Activated naive CD8-positive, alpha-beta T cell treated with anti-CD3 and anti-CD28 coated beads, Interleukin-2, amount 50 U/mL, for 24 hours (primary cell): ENCODE results near the gene FYN.

ENCODE experiments used
- ATAC-seq: fragments of 150-1000 bp; cut with Tn5 transposase; one replicate; pipeline ENCODE4 v1.10.0; 2021
- DNase-seq: peaks from one replicate; pipeline ENCODE4 v3.0.0; 2021
- H3K27ac Mint-ChIP-seq: one replicate; pipeline ENCODE4 v1.8.0; 2021; ENCODE audit warnings: mild to moderate bottlenecking, mixed read lengths
- H3K27me3 Mint-ChIP-seq: one replicate; pipeline ENCODE4 v1.8.0; 2021; ENCODE audit warnings: mixed read lengths
- H3K36me3 Mint-ChIP-seq: one replicate; pipeline ENCODE4 v1.8.0; 2021; ENCODE audit warnings: low read depth, mixed read lengths
- H3K4me1 Mint-ChIP-seq: one replicate; pipeline ENCODE4 v1.8.0; 2021; ENCODE audit warnings: mixed read lengths
- H3K4me3 Mint-ChIP-seq: one replicate; pipeline ENCODE4 v1.8.0; 2021; ENCODE audit warnings: mild to moderate bottlenecking, moderate library complexity, mixed read lengths
- H3K9me3 Mint-ChIP-seq: one replicate; pipeline ENCODE4 v1.8.0; 2021; ENCODE audit warnings: mixed read lengths

Gene FYN

DNA sequence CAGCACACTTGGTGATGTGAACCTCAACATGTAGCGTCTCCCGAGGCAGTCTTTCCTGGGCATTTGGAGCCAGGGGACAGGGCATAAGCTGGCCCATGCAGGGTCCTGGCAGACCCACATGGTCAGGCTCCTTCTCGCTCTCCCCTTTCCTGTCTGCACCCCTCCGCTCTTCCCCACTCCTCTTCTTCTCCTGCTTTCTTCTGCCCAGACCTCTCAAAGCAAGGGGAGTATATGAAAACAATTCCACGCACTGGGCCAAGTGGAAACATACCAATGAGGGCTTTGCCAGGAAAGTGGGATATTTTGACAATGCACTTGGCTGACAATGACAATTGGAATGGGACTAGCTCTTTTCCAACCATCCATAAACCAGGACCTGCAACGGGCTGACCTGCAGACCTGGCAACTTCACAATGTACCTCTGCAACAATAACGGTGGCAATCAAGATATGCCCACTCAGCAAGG is 208.7 kb downstream of the FYN start:
- Mint-ChIP-seq H3K9me3 (no peaks in the 10 kb centered on the region), H3K27me3 (no peaks in the 10 kb centered on the region), H3K4me3 (no peak overlapping the region), H3K27ac (peak overlapping the region; percentile 58), H3K4me1 (peaks cover 2% of the 10 kb centered on the region), H3K36me3 (peaks cover 69% of the 10 kb centered on the region)
- ATAC-seq: no peak
- DNase-seq: no peak

DNA sequence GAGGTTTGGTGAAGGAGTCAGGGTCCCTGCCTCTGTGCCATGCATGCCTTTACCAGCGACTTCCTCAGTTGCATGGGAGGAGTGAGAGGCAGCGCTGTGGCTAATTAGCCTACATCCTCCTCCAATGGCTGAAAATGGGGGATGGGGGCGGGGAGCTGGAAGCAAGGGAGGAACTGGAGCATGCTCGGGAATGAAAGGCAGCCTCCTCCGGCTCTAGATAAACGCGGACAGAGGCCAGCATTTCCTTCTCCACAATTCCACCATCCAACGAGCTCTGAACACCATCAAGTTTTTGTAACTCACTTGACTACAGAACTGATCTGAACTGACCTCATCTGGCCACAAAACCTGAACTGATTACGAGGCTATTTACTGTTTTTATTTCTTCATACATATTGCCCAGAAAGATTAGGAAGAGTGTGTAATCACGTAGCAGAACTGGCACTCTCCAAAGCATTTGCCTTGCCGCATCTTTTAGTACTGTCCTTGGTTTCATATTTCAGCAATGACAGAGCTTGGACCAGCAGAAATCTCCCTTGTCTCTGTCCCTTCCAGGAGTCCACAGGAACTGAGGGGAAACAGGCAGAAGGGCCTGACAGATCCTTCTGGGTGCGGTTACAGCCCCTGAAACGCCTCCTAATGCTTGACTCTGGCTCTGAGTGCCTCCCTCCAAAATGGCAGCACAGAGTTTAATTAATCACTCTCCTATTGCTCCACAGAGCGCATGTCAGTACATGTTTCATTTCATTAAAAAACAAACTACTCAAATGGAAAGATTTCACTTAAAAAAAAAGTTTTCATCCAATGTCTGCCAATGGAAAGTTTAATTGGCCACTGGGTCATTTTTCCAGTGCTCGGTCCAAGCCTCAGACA is 209.3 kb downstream of the FYN start:
- Mint-ChIP-seq H3K4me1 (peaks cover 2% of the 10 kb centered on the region), H3K36me3 (peaks cover 64% of the 10 kb centered on the region), H3K9me3 (no peaks in the 10 kb centered on the region), H3K4me3 (no peak overlapping the region), H3K27ac (peak overlapping the region; percentile 58), H3K27me3 (no peaks in the 10 kb centered on the region)
- ATAC-seq (no peak), DNase-seq (no peak)

DNA sequence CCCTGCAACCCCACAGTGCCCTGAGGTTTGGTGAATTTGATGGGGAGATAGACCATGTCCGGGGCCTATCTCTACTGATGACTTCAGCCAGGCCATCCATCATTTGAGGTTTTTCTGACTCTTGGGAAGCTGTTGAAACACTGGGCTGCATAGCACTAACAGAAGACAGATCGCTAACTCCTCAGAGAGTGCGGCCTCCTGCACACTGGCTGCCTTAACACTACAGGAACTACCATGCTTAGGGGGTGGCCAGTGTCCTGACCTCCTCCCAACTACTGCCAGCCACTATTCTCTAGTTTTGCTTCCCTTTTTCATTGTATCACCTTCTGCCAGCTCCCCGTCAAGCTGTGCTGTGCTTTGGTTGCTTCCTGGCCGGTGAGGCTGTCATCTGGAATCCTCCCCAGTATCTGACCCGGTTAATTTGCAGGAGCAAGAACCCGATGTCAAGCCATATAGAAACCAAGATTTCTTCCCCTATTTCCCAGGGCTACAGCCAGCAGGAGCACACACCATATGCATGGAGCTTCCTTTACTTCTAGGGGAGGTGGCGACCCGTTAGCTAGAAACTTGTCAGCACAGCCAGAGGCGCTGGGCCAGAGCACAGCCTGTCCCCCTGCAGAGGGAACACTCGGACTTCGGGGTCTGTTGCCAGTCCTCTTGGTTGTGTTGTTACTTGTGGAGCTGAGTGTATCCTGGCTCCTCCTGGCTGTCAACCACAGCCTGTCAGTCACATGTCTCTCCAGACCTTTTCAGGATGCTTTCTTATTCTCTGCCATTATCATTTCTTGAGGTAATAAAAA is 210.3 kb downstream of the FYN start:
- no peaks in the 10 kb centered on the region for H3K27me3 Mint-ChIP-seq
- DNase-seq: no peak
- peaks cover 2% of the 10 kb centered on the region for H3K4me1 Mint-ChIP-seq
- peak overlapping the region; percentile 61 for H3K27ac Mint-ChIP-seq
- no peaks in the 10 kb centered on the region for H3K9me3 Mint-ChIP-seq
- H3K4me3 Mint-ChIP-seq: no peak overlapping the region
- peaks cover 55% of the 10 kb centered on the region for H3K36me3 Mint-ChIP-seq
- peak; percentile 53 for ATAC-seq

DNA sequence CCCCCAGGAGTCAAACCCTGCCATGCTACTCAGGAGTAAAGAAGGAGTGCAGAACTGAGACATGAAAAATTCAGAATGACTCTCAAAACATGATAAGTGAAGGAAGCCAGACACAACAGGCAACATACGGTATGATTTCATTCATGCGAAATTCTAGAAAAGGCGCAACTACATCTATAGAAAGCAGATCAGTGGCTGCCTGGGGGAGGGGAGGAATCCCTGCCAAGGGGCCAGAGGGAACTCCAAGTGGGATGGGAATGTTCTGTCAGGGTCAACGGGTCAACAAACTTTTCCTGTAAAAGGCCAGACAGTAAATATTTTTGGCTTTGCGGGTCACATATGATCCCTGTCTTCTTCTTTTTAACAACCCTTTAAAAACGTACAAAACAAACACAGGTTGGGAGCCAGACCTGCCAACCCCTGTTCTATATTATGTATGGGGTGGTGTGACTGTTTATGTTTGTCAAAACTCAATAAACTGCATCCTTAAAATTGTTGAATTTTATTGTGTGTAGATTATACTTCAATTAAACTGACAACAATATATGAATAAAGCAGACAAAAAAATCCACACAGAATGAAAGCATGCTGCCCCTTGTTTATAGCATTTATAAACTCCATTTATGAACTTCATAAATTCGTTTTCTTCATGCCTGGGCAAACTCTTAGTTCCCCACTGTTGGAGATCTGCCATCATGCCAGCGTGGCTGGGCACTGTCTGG is 211.0 kb downstream of the FYN start:
- Mint-ChIP-seq H3K36me3 (peaks cover 52% of the 10 kb centered on the region), H3K4me3 (no peak overlapping the region), H3K27ac (peak overlapping the region; percentile 61), H3K9me3 (no peaks in the 10 kb centered on the region), H3K27me3 (no peaks in the 10 kb centered on the region), H3K4me1 (peaks cover 2% of the 10 kb centered on the region)
- DNase-seq (no peak), ATAC-seq (no peak)

DNA sequence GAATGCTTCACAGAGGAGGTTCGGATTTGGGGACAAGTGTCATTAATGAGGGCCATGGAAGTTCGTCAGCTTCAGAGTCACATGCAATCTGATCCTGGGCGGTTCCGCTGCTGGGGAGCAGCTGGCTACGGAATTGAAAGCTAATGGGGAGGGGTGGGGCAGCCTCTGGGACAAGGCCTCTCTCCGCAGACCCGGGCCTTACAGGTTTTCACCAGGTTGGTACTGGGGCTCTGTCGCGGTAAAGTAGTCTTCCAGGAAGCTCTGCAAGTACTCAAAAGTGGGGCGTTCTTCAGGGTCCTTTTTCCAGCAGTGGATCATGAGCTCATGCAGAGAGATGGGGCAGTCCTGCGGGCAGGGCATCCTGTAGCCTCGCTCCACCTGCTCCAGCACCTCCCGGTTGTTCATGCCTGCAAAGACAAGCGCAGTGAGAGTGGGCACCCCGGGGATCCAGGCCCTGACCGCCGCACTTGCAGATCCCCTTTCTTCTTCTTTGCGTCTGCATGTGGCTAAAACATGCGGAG is 211.7 kb downstream of the FYN start:
- peaks cover 2% of the 10 kb centered on the region for H3K4me1 Mint-ChIP-seq
- DNase-seq: no peak
- H3K27me3 Mint-ChIP-seq: no peaks in the 10 kb centered on the region
- H3K9me3 Mint-ChIP-seq: no peaks in the 10 kb centered on the region
- peak overlapping the region; percentile 11 for H3K27ac Mint-ChIP-seq
- no peak overlapping the region for H3K4me3 Mint-ChIP-seq
- ATAC-seq: no peak
- H3K36me3 Mint-ChIP-seq: peaks cover 47% of the 10 kb centered on the region

DNA sequence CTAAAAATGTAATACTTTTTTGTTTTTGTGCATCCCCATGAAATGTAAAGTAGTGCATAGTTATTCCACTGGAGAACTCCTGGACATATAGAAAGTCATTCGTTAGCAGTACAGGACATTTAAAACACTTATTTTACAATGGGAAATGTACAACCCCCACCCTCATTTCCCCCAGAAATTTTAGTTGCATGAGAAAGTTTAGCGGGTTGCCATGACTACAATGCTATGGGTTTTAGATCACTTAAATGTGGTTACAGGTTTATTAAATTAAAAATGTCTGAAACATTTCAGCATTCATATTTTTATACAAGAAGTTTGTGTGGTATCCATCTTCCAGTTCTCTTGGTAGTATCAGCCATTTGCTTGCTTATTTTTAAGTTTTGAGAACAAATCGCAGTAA is 212.7 kb downstream of the FYN start:
- ATAC-seq (no peak), DNase-seq (no peak)
- no peaks in the 10 kb centered on the region for H3K9me3 Mint-ChIP-seq
- H3K27me3 Mint-ChIP-seq: no peaks in the 10 kb centered on the region
- no peak overlapping the region for H3K27ac Mint-ChIP-seq
- H3K4me3 Mint-ChIP-seq: no peak overlapping the region
- peaks cover 2% of the 10 kb centered on the region for H3K4me1 Mint-ChIP-seq
- H3K36me3 Mint-ChIP-seq: peaks cover 47% of the 10 kb centered on the region

DNA sequence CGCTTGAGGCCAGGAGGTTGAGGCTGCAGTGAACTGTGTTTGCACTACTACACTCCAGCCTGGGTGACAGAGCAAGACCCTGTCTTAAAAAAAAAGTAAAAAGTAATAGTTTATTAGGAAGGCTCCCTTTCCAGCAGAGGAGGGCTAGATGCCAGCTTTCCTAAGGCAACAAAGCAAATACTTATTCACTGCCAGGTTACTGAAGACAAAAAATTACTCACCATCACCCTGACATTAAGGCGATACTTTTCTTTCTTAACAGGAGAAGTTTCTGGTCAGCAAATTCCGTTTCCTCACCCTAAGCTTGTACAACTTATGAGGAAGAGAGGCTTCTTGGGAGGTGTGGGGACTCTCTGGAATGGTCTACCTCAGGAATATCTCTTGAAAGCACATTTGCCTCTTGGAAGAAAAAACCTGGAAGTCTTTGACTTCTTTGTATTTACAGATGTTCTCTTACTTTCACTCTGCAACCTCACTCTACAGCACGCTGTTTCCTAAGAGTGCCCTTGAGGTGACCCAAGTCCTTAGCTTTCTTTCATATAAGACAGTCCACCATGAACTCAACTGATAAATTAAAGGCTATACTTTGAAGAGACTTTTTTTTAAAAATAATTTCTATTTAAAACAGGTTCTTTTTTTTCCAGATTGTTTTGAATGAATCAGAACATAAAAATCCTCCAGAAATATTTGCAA is 214.6 kb downstream of the FYN start:
- ATAC-seq (no peak), DNase-seq (no peak)
- H3K27me3 Mint-ChIP-seq: no peaks in the 10 kb centered on the region
- no peaks in the 10 kb centered on the region for H3K4me1 Mint-ChIP-seq
- no peak overlapping the region for H3K27ac Mint-ChIP-seq
- peaks cover 35% of the 10 kb centered on the region for H3K36me3 Mint-ChIP-seq
- H3K9me3 Mint-ChIP-seq: no peaks in the 10 kb centered on the region
- no peak overlapping the region for H3K4me3 Mint-ChIP-seq

DNA sequence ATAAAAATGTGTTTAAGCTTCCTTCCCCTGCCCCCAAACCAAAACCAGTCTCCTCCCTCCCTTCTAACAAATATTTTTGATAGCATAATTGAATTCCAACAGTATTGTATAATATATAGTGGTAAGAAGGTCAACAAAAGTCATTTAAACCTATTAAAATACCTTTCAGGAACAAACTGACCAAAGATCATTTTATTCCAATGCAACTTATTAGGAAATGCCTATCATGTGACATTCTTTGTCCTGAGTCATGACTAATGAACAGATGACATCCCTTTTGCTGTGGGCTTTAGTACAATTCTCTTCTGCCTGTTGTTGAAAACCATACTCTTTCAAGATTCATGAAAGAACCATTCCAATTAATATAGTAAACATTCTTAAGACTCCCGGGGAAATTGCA is 216.1 kb downstream of the FYN start:
- peaks cover 26% of the 10 kb centered on the region for H3K36me3 Mint-ChIP-seq
- no peaks in the 10 kb centered on the region for H3K27me3 Mint-ChIP-seq
- no peak overlapping the region for H3K27ac Mint-ChIP-seq
- no peaks in the 10 kb centered on the region for H3K9me3 Mint-ChIP-seq
- H3K4me1 Mint-ChIP-seq: no peaks in the 10 kb centered on the region
- ATAC-seq (no peak), DNase-seq (no peak)
- no peak overlapping the region for H3K4me3 Mint-ChIP-seq

DNA sequence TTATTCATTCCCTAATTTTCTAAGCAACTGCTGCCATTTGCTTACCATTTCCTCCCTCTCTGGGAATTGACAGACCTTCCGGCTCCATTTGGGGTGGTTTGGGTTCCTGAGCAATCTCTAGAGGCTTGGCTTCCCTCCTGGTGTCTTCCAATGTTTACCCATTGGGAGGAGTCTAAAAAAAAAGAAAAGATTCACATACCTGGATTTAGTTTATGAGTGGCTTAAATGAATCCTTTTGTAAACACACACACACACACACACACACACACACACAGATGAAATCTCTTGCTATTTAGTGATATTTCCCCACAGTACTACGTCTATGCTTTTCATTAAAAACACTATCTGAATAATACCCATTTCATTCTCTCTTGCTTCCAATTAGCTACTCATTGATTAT is 219.3 kb downstream of the FYN start:
- no peak for ATAC-seq
- Mint-ChIP-seq H3K27ac (no peak overlapping the region), H3K9me3 (no peaks in the 10 kb centered on the region), H3K4me3 (no peak overlapping the region), H3K36me3 (peaks cover 7% of the 10 kb centered on the region), H3K4me1 (no peaks in the 10 kb centered on the region), H3K27me3 (no peaks in the 10 kb centered on the region)
- no peak for DNase-seq

DNA sequence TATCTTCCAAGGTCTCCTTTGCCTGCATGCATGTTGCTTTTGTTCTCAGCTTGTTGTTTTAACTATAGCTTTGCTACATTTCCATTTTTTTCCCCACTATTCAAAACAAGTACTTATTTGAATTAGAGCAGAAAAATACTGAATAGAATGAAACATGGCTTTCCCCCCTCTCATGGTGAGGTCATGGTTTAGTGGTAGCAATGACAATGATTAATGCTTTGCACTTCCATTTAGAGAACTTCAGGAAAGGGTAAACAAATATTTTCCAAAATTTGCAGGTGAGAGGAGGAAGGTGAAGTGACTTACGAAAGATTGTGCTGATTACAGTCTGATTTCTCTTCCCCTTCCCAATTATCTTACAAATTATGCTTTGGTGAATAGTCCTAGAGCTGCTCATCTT is 219.8 kb downstream of the FYN start:
- ATAC-seq (no peak), DNase-seq (no peak)
- no peak overlapping the region for H3K27ac Mint-ChIP-seq
- H3K9me3 Mint-ChIP-seq: no peaks in the 10 kb centered on the region
- H3K27me3 Mint-ChIP-seq: no peaks in the 10 kb centered on the region
- no peak overlapping the region for H3K4me3 Mint-ChIP-seq
- H3K4me1 Mint-ChIP-seq: no peaks in the 10 kb centered on the region
- peaks cover 7% of the 10 kb centered on the region for H3K36me3 Mint-ChIP-seq

DNA sequence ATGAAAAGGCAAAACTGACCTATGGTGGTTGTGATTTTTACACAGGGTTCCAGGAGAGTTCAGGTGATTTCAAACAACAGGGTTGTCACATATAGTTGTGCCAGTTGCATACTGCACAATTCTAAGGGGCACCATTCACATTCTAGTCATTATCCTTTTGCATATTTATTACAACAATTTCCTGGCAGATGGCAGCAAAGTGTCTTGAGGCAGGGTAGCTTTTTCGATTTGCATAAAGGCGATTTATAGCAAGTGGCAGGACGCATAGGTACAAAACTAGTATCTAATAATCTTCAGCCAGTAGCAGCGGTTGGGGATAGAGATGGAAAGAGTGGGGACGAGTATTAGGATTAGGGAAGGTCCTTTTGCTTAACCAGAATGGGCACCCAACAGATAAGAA is 221.1 kb downstream of the FYN start:
- peaks cover 7% of the 10 kb centered on the region for H3K36me3 Mint-ChIP-seq
- H3K27me3 Mint-ChIP-seq: no peaks in the 10 kb centered on the region
- H3K4me3 Mint-ChIP-seq: no peak overlapping the region
- ATAC-seq (no peak), DNase-seq (no peak)
- H3K27ac Mint-ChIP-seq: no peak overlapping the region
- no peaks in the 10 kb centered on the region for H3K4me1 Mint-ChIP-seq
- no peaks in the 10 kb centered on the region for H3K9me3 Mint-ChIP-seq

DNA sequence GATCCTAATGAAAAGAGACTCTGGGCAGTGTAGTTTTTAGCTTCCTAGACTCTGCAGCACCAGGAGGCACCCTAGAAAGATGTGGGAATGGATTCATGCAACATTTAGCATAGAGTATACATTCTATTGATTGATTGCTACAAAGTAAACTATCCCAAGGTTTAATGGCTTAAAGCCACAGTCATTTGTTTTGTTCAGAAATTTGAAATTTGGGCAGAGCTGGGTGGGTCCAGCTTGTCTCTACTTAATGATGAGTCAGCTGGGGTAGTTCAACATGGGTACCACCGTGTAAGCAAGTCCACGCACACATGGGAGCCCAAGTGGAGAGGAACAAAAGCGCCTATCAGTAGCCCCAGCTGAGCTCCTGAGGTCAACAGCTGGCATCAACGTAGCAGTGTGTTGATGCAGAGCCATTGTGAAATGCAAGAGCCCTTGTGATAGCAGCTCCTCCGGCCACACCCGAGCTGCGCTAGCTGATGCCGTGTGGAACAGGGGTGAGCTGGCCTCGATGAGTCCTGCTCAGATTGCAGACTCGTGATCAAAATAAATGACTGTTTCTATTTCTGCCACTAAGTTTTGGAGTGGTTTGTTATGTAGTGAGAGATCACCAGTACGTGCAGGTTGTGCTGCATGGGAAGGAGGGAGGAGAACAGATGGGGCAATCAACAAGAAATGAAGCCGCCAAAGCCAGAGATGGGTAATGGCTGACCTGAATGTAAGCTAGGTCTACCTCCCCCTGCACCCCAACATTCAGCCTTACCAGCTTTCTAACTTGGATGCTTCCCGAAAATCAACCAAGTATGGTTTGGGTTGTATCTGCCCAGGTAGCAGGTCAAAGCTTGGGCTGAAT is 221.8 kb downstream of the FYN start:
- no peak for DNase-seq
- H3K9me3 Mint-ChIP-seq: no peaks in the 10 kb centered on the region
- no peaks in the 10 kb centered on the region for H3K4me1 Mint-ChIP-seq
- H3K4me3 Mint-ChIP-seq: no peak overlapping the region
- no peak overlapping the region for H3K27ac Mint-ChIP-seq
- H3K27me3 Mint-ChIP-seq: no peaks in the 10 kb centered on the region
- peaks cover 7% of the 10 kb centered on the region for H3K36me3 Mint-ChIP-seq
- no peak for ATAC-seq

DNA sequence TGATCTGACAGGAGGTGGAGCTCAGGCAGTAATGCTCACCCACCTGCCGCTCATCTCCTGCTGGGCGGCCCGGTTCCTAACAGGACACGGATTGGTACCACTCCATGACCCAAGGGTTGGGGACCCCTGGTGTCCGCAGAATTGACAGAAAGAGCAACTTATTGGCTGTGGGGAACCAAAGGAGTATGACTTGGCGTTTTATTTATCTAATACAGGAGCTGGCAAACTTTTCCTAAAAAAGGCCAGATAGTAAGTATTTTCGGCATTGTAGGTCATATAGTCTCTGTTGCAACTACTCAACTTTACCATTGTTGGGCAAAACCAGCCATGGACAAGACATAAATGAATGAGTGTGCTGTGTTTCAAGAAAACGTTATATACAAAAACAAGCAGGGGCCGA is 223.2 kb downstream of the FYN start:
- no peaks in the 10 kb centered on the region for H3K9me3 Mint-ChIP-seq
- H3K4me1 Mint-ChIP-seq: no peaks in the 10 kb centered on the region
- no peak overlapping the region for H3K27ac Mint-ChIP-seq
- ATAC-seq (no peak), DNase-seq (no peak)
- H3K36me3 Mint-ChIP-seq: peaks cover 10% of the 10 kb centered on the region
- H3K4me3 Mint-ChIP-seq: no peak overlapping the region
- H3K27me3 Mint-ChIP-seq: no peaks in the 10 kb centered on the region
